H9 (cell line): Measurements from ENCODE around the gene CDH26. TPM values are rescaled to one million over a fixed set of nuclear protein-coding genes. Genes with fewer than 3 reads are reported as not detected.

ENCODE experiments used
- DNase-seq: peaks from one replicate; pipeline ENCODE4 v3.0.0-alpha.2; 2017
- H2AFZ ChIP-seq: one replicate; pipeline ENCODE4 v1.6.1; 2013; ENCODE audit warnings: mild to moderate bottlenecking, low read length, control low read depth, moderate library complexity
- H2AK5ac ChIP-seq: 2 replicates; pipeline ENCODE4 v1.6.1; 2013; ENCODE audit warnings: low read length, control low read depth, mixed read lengths; ENCODE audit not compliant: insufficient read length
- H2BK120ac ChIP-seq: one replicate; pipeline ENCODE4 v1.6.1; 2013; ENCODE audit warnings: low read depth, mild to moderate bottlenecking, low read length, control low read depth, inconsistent platforms; ENCODE audit not compliant: poor library complexity, severe bottlenecking
- H2BK12ac ChIP-seq: 2 replicates; pipeline ENCODE4 v1.6.1; 2013; ENCODE audit warnings: low read length, control low read depth, mixed read lengths, low read depth; ENCODE audit not compliant: insufficient read length
- H2BK15ac ChIP-seq: 2 replicates; pipeline ENCODE4 v1.6.1; 2013; ENCODE audit warnings: low read depth, low read length, control low read depth
- H2BK20ac ChIP-seq: one replicate; pipeline ENCODE4 v1.6.1; 2013; ENCODE audit warnings: low read depth, mild to moderate bottlenecking, low read length, control low read depth, inconsistent platforms; ENCODE audit not compliant: poor library complexity, severe bottlenecking
- H2BK5ac ChIP-seq: 2 replicates; pipeline ENCODE4 v1.6.1; 2013; ENCODE audit warnings: low read length, control low read depth, mixed read lengths; ENCODE audit not compliant: insufficient read length
- H3K14ac ChIP-seq: 2 replicates; pipeline ENCODE4 v1.6.1; 2013; ENCODE audit warnings: low read length, control low read depth; ENCODE audit not compliant: insufficient read depth
- H3K18ac ChIP-seq: 2 replicates; pipeline ENCODE4 v1.6.1; 2013; ENCODE audit warnings: low read depth, mild to moderate bottlenecking, mixed read lengths, low read length, control low read depth; ENCODE audit not compliant: insufficient read length
- H3K23ac ChIP-seq: 2 replicates; pipeline ENCODE4 v1.6.1; 2013; ENCODE audit warnings: low read length, control low read depth, mixed read lengths, low read depth; ENCODE audit not compliant: insufficient read length
- H3K23me2 ChIP-seq: 2 replicates; pipeline ENCODE4 v1.6.1; 2013; ENCODE audit warnings: low read depth, mild to moderate bottlenecking, mixed read lengths, low read length, control low read depth; ENCODE audit not compliant: insufficient read length, poor library complexity, severe bottlenecking
- H3K27ac ChIP-seq: 2 replicates; pipeline ENCODE4 v1.5.1; 2013; ENCODE audit warnings: low read length, control low read depth, mixed read lengths, low read depth; ENCODE audit not compliant: insufficient read length
- H3K27me3 ChIP-seq: 2 replicates; pipeline ENCODE4 v1.6.1; 2013; ENCODE audit warnings: low read length, control low read depth, inconsistent platforms; ENCODE audit not compliant: insufficient read depth
- H3K4ac ChIP-seq: 2 replicates; pipeline ENCODE4 v1.6.1; 2013; ENCODE audit warnings: low read depth, mild to moderate bottlenecking, control low read depth, inconsistent platforms, low read length, moderate library complexity
- H3K4me1 ChIP-seq: 2 replicates; pipeline ENCODE4 v1.6.1; 2013; ENCODE audit warnings: low read length, control low read depth, inconsistent platforms; ENCODE audit not compliant: insufficient read depth
- H3K4me2 ChIP-seq: 2 replicates; pipeline ENCODE4 v1.6.1; 2013; ENCODE audit warnings: low read length, control low read depth, mixed read lengths; ENCODE audit not compliant: insufficient read length, insufficient read depth
- H3K56ac ChIP-seq: 2 replicates; pipeline ENCODE4 v1.6.1; 2013; ENCODE audit warnings: low read depth, mild to moderate bottlenecking, mixed read lengths, low read length, control low read depth; ENCODE audit not compliant: insufficient read length
- H3K79me1 ChIP-seq: 2 replicates; pipeline ENCODE4 v1.6.1; 2013; ENCODE audit warnings: low read depth, mild to moderate bottlenecking, moderate library complexity, low read length, control low read depth, inconsistent platforms; ENCODE audit not compliant: insufficient read depth, poor library complexity, severe bottlenecking
- H3K79me2 ChIP-seq: 2 replicates; pipeline ENCODE4 v1.6.1; 2013; ENCODE audit warnings: low read length, control low read depth, inconsistent platforms; ENCODE audit not compliant: insufficient read depth
- H3K9ac ChIP-seq: 2 replicates; pipeline ENCODE4 v1.6.1; 2013; ENCODE audit warnings: low read length, control low read depth, mixed read lengths; ENCODE audit not compliant: insufficient read length; ENCODE audit errors: extremely low read depth
- H3K9me3 ChIP-seq: one replicate; pipeline ENCODE4 v1.6.1; 2013; ENCODE audit warnings: low read depth, low read length, inconsistent platforms; ENCODE audit not compliant: control insufficient read depth
- H3T11ph ChIP-seq: one replicate; pipeline ENCODE4 v1.6.1; 2013; ENCODE audit warnings: mild to moderate bottlenecking, low read length, control low read depth, inconsistent platforms
- H4K20me1 ChIP-seq: one replicate; pipeline ENCODE4 v1.6.1; 2013; ENCODE audit not compliant: control insufficient read depth, insufficient read length, insufficient read depth
- H4K5ac ChIP-seq: 2 replicates; pipeline ENCODE4 v1.6.1; 2013; ENCODE audit warnings: low read depth, mild to moderate bottlenecking, mixed read lengths, low read length, control low read depth; ENCODE audit not compliant: insufficient read length
- H4K8ac ChIP-seq: replicated peaks from 2 replicates; pipeline ENCODE4 v1.6.1; 2013; ENCODE audit warnings: low read length, control low read depth, mixed read lengths, low read depth; ENCODE audit not compliant: insufficient read length
- H4K91ac ChIP-seq: 2 replicates; pipeline ENCODE4 v1.6.1; 2013; ENCODE audit warnings: low read depth, mild to moderate bottlenecking, moderate library complexity, mixed read lengths, low read length, control low read depth; ENCODE audit not compliant: insufficient read length
- H3K27ac Mint-ChIP-seq, 3 experiments: 2 replicates in 2 of 3; 3 replicates in 1 of 3; pipeline ENCODE4 v1.8.0; 2020 to 2021; ENCODE audit warnings: mixed read lengths in 3 of 3, mild to moderate bottlenecking in 1 of 3, moderate library complexity in 1 of 3
- H3K27me3 Mint-ChIP-seq: 2 replicates; pipeline ENCODE4 v1.8.0; 2021; ENCODE audit warnings: low read depth, mild to moderate bottlenecking, moderate library complexity, mixed read lengths
- H3K36me3 Mint-ChIP-seq, 3 experiments: 2 replicates in 2 of 3; 3 replicates in 1 of 3; pipeline ENCODE4 v1.8.0; 2020 to 2021; ENCODE audit warnings: low read depth in 3 of 3, mixed read lengths in 3 of 3; ENCODE audit not compliant: insufficient read depth in 1 of 3
- H3K4me1 Mint-ChIP-seq, 2 experiments: 2 replicates each; pipeline ENCODE4 v1.8.0; 2020; ENCODE audit warnings: mixed read lengths in 2 of 2
- H3K4me3 Mint-ChIP-seq, 2 experiments: 2 replicates in 1 of 2; 3 replicates in 1 of 2; pipeline ENCODE4 v1.8.0; 2020 to 2021; ENCODE audit warnings: mild to moderate bottlenecking in 2 of 2, mixed read lengths in 2 of 2, moderate library complexity in 1 of 2
- H3K9me3 Mint-ChIP-seq, 2 experiments: 2 replicates in 1 of 2; 3 replicates in 1 of 2; pipeline ENCODE4 v1.8.0; 2020; ENCODE audit warnings: mild to moderate bottlenecking in 2 of 2, mixed read lengths in 2 of 2, moderate library complexity in 1 of 2
- CTCF ChIP-seq: fragments of 200-600 bp; sonication (generic); conservative IDR thresholded peaks from 3 replicates; pipeline ENCODE4 v1.8.0; 2021; ENCODE audit warnings: antibody characterized with exemption, mild to moderate bottlenecking
- WGBS: extraction: QIAGEN DNeasy Blood & Tissue Kit; methylation state at CpG from one replicate; pipeline ENCODE4 v1.1.7; 2013; ENCODE audit warnings: missing lambda C conversion rate, low lambda C conversion rate, mixed read lengths; ENCODE audit not compliant: insufficient read length; ENCODE audit errors: extremely low coverage; 5-methylcytosine and 5-hydroxymethylcytosine counted together
- total RNA-seq: library from RNA; stranded (reverse); gene quantifications from 2 replicates; pipeline ENCODE4 v1.2.1, GENCODE V29; 2021

Gene CDH26
- total RNA-seq, 1 experiment from 2014 or later: 0.79 TPM

- no peak overlapping the region for H2BK15ac ChIP-seq
- Mint-ChIP-seq H3K4me3 (no peak overlapping the region), H3K36me3 (no peaks in the 10 kb centered on the region), H3K27ac (no peak overlapping the region), H3K27me3 (peaks cover 2% of the 10 kb centered on the region; the same call in 1 of the 2 replicates), H3K4me1 (peaks cover 17 to 19% of the 10 kb centered on the region in 2 experiments), H3K9me3 (no peaks in the 10 kb centered on the region)
- H3K79me2 ChIP-seq: no peaks in the 10 kb centered on the region
- H3K14ac ChIP-seq: no peak overlapping the region
- H2BK20ac ChIP-seq: no peak overlapping the region
- no peaks in the 10 kb centered on the region for H3K79me1 ChIP-seq
- H3K9ac ChIP-seq: no peak overlapping the region
- DNase-seq: no peak
- no peaks in the 10 kb centered on the region for H4K20me1 ChIP-seq
- H3K23ac ChIP-seq: no peak overlapping the region
- no peak overlapping the region for H4K8ac ChIP-seq
- H2AFZ ChIP-seq: no peak overlapping the region
- H4K5ac ChIP-seq: no peak overlapping the region
- no CpG with 5 or more reads among the region's 3 CpGs for WGBS
- no peak overlapping the region for H2AK5ac ChIP-seq
- H3K23me2 ChIP-seq: peaks cover under 1% of the 10 kb centered on the region
- no peaks in the 10 kb centered on the region for H3K4me1 ChIP-seq
- H3K4ac ChIP-seq: no peak overlapping the region
- H3T11ph ChIP-seq: no peak overlapping the region
- H3K27ac ChIP-seq: no peak overlapping the region
- H4K91ac ChIP-seq: no peak overlapping the region
- no peaks in the 10 kb centered on the region for H3K27me3 ChIP-seq
- H3K9me3 ChIP-seq: no peaks in the 10 kb centered on the region
- no peak overlapping the region for H3K4me2 ChIP-seq
- no peak overlapping the region for H2BK120ac ChIP-seq
- no peak overlapping the region for H2BK5ac ChIP-seq
- no peak for TF ChIP-seq CTCF
- H3K18ac ChIP-seq: no peak overlapping the region
- no peak overlapping the region for H2BK12ac ChIP-seq
- no peak overlapping the region for H3K56ac ChIP-seq
Observed at GRCh38 chr20:59999502-59999901, 41.3 kb downstream of the CDH26 start.
